Measurements from ENCODE around the gene CRYAB.

GRCh38 chr11:111944139-111944538 is 32.6 kb upstream of the CRYAB start:
- TF ChIP-seq CTCF (IDR thresholded peaks at IDR 0.05) (no peak), EZH2 (IDR thresholded peaks at IDR 0.05) (no peak)
